HG03196 (cell line): ENCODE measurements around the gene RRAGB.
"Not testable (repeated sequence)": the region's sequence is repeated elsewhere in the genome, so short reads cannot be mapped to it uniquely, and the experiment has no call there.

ENCODE experiments used
- ATAC-seq: cut with Tn5 transposase; IDR thresholded peaks from one replicate; pipeline ENCODE4 v1.9.1; 2021; ENCODE audit not compliant: unreplicated experiment

RRAGB gene, protein sequence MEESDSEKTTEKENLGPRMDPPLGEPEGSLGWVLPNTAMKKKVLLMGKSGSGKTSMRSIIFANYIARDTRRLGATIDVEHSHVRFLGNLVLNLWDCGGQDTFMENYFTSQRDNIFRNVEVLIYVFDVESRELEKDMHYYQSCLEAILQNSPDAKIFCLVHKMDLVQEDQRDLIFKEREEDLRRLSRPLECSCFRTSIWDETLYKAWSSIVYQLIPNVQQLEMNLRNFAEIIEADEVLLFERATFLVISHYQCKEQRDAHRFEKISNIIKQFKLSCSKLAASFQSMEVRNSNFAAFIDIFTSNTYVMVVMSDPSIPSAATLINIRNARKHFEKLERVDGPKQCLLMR

DNA sequence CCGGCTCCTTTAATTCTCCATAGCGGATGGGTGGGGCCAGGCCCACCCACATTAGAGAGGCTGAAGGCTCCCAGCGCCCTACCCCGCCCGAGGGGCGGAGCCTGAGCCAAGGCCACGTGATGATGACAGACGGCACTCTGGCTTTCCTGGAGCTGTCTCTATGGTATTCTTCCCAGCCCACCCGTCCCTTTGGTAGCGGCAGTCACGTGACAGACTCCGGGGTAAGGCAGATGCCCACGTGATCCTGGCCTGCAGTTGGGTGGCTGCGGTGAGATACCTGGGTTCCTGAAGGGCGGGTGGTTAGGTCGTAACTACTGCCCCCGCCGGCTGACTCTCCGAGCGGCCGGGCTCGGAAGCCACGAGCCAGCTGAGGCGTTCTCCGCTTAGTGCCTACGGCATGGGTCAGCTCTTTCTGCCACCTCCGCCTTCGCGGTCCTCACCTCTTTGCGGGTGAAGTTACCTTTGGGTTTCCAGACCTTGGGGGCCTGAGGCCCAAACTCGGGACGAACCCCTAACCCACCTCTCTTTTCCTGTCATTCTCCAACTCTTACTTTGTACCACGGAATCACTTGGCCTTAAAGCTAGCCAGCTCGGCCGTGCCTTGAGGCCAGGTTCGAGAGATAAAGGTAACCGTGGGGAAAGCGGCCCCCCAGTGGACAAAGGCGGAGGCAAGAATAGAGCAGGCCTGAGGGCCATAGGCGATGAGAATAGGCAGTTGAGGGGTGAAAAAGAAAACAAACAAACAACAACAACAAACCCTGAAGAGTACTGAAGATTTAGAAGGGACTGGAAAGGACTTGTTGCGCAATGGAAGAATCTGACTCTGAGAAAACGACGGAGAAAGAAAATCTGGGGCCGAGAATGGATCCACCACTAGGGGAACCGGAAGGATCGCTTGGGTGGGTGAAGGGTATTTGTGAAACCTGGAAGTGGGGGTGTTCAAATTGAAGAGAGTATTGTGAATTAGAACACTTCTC, at the start of gene RRAGB:
Gene RRAGB (plus strand): TSS at position 229 of the 977 bp plus-strand sequence. CDS start 579 bp downstream, at position 808.
- peak; percentile 96 for ATAC-seq

DNA sequence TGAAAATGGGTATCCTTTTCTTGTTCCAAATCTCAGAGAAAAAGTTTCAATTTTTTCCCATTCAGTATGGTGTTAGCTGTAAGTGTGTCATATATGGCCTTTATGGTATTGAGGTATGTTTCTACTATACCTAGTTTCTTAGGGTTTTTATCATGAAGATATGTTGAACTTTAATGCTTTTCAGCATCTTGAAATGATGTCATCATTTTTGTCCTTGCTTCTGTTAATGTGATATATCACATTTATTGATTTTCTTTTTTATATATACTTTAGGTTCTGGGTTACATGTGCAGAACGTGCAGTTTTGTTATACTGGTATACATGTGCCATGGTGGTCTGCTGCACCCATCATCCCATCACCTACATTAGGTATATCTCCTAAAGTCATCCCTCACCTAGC, 49.5 kb upstream of the RRAGB start:
- no peak for ATAC-seq

DNA sequence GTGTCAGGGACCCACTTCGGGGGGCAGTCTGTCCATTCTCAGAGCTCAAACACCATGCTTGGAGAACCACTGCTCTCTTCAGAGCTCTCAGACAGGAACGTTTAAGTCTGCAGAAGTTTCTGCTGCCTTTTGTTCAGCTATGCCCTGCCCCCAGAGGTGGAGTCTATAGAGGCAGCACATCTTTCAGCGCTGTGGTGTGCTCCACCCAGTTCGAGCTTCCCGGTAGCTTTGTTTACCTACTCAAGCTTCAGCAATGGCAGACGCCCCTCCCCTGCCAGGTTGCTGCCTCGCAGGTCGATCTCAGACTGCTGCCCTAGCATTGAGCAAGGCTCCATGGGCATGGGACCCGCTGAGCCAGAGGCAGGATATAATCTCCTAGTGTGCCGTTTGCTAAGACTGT, 29.0 kb upstream of the RRAGB start:
- ATAC-seq: not testable (repeated sequence)

DNA sequence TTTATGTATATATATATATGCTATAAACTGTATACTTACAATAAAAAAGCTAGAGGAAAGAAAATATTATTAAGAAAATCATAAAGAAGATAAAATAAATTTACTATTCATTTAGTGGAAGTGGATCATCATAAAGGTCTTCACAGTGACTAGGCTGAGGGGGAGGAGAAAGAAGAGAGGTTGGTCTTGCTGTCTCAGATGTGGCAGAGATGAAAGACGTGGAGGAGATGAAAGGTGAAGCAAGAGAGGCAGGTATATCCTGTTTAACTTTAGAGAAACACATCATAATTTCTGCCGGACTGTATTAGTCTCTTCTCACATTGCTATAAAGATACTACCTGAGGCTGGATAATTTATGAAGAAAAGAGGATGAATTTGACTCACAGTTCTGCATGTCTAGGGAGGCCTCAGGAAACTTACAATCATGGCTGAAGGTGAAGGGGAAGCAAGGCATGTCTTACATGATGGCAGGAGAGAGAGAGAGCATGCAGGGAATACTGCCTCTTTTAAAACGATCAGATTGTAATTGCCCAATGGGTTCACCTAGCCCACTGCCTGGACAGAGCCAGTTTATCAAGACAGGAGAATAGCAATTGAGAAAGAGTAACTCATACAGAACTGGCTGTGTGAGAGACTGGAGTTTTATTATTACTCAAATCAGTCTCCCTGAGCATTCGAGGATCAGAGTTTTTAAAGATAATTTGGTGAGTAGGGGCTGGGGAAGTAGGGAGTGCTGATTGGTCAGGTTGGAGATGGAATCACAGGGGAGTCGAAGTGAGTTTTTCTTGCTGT, 22.1 kb upstream of the RRAGB start:
- ATAC-seq: no peak

DNA sequence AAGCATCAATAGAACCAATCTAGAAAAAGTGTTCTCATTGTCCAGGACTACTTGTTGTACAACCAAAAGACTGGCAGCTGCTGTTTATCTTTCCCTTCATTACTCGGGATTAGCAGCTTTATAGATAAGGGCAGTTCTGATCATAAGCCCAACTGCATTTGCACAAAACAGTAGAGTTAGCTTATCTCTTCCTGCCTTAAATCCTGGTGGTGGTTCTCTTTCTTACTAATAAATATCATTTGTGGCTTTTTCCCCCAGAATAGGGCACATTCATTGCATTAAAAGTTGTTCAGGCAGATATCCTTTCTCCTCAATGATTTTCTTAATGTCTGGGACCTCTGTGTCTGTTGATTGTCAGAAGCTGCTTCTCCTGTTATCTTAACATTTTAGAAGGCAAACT, 20.2 kb upstream of the RRAGB start:
- ATAC-seq: no peak

DNA sequence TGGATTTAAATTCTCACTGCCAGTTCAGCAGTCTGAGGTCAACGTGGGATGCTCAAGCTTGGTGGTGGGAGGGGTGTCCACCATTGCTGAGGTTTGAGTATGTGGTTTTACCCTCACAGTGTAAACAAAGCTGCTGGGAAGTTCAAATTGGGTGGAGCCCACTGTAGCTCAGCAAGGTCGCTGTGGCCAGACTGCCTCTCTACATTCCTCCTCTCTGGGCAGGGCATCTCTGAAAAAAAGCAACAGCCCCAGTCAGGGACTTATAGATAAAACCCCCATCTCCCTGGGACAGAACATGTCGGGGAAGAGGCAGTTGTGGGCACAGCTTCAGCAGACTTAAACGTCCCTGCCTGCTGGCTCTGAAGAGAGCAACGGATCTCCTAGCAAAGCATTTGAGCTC, 14.9 kb upstream of the RRAGB start:
- ATAC-seq: no peak

DNA sequence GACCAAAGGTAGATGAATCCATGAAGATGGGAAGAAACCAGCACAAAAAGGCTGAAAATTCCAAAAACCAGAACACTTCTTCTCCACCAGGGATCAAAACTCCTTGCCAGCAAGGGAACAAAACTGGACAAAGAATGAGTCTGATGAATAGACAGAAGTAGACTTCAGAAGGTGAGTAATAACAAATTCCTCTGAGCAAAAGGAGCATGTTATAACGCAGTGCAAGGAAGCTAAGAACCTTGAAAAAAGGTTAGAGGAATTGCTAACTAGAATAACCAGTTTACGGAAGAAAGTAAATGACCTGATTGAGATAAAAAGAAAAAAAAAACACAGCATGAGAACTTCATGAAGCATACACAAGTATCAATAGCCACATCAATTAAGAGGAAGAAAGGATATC, 14.1 kb upstream of the RRAGB start:
- not testable (repeated sequence) for ATAC-seq

DNA sequence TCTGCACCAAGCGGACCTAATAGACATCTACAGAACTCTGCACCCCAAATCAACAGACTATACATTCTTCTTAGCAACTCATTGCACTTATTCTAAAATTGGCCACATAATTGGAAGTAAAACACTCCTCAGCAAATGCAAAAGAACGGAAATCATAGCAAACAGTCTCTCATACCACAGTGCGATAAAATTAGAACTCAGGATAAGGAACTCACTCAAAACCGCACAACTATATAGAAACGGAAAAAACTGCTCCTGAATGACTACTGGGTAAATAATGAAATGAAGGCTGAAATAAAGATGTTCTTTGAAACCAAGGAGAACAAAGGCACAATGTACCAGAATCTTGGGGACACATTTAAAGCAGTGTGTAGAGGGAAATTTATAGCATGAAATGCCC, 12.5 kb upstream of the RRAGB start:
- not testable (repeated sequence) for ATAC-seq

DNA sequence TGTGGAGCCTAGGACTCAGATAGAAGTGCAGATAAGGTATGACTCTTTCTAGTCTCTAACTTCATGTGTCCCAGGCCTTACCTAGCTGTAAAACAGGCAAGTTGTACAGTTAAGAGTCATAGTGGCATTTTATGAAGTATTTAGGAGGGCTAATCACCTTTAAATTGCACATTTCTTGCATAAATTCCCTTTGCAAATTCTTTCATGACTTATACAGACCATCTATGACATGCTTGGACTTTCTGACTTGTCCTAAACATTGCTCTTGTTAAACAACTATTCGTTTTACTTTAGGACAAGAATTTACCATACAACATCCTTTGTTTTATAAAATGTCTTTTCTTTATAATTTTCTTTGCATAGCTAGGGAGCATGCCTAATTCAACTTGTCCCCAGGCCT, 7.8 kb upstream of the RRAGB start:
- no peak for ATAC-seq

DNA sequence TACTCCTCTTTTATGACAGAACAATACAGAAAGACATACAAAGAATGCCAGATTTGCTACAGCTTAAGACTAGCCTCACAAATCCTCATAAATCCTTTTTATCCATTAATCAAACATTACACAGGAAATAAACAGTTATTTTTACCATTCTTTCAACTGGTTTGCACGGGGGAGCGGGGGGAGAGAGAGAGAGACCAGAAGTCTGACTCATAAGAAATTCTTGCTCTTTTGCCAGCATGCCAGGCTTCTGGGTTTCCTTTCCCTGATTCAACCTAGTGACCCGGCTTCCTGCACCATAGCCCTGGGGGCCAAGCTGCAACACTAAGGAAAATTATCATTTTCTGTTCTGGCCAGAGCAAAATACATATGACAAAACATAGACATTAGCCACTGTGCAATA, 6.8 kb upstream of the RRAGB start:
- ATAC-seq: no peak

DNA sequence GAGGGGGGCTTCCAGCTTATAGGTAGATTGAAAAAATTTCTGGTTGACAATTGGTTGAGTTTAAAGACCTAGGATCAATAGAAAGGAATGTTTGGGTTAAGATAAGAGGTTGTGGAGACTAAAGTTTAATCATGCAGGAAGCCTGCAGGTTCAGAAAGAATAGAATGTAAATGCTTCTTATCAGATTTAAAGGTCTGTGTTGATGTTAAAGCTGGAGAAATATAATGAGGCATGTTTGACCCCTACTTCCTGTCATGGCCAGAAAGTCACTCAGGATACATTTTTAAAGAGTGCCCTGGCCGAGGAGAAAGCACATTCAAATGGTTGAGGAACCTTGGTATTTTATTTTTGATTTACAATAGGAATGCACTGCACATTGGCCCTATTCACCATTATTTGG, 3.9 kb upstream of the RRAGB start:
- ATAC-seq: no peak

DNA sequence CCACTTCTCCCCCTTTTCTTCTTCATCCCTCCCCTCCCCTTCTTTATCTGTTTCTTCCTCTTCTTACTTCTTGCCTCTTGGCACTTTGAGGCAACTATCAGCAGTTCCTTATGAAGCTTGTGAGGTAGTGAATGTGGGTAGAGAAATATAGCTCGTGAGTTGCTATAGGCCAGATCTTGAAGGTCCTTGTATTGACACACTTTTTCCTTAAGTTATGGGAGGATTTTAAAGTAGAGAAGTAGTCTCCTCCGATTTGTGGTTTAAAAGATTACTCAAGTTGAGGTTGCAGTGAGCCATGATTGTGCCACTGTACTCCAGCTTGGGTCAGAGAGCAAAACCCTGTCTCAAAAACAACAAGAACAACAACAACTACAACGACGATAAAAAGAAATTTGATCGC, 3.4 kb upstream of the RRAGB start:
- ATAC-seq: no peak

DNA sequence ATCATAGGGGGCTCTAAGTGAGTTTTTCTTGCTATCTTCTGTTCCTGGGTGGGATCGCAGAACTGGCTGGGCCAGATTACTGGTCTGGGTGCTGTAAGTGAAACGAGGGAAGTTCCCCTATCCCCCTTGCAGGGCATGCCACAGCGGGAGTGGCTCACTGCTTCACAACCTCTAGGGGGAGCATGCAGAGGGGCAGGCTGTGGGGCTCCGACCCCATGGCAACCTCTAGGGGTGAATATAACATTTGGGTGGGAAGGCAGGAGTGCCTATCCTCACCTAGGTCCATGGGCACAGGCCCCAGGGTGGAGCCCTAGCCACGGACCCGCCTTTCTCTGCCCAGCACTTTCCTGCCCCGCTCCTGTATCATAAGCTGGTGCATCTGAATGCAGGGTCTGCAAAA, 1.7 kb upstream of the RRAGB start:
- ATAC-seq: no peak

DNA sequence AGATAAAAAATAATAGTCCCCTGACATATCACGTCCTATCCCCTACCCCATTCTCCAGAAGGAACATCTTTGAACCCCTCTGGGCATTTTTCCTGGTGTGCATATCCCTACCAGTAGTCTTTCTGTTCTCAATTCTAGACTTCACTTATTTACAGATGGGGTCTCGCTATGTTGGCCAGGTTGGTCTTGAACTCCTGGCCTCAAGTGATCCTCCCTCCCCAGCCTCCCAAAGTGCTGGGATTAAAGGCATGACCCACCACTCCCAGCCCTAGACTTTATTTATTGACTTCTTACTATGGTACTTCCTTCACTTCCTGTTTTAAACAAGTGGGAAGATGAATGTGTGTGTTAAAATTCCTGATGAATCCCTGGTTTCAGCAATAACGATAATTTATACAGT, 612 bp upstream of the RRAGB start:
- ATAC-seq: no peak

DNA sequence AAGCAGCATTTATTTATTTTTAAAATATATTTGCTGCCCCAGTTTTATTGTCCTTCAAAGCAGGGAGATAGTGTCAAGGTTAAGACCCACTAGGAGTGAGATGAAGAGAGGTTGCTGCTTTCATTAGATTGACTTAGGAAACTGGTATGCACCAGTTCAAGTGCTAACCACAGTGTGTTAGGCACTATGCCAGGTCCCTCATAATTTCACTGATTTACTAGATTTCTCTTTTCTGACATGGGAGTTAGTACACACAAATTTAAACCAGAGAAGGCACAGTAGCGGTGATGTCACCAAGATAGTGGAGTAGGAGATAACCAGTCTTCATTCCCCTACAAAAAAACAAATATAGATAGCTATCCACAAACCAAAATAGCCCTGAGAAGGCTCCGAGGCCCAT, 14.3 kb downstream of the RRAGB start:
- ATAC-seq: no peak

DNA sequence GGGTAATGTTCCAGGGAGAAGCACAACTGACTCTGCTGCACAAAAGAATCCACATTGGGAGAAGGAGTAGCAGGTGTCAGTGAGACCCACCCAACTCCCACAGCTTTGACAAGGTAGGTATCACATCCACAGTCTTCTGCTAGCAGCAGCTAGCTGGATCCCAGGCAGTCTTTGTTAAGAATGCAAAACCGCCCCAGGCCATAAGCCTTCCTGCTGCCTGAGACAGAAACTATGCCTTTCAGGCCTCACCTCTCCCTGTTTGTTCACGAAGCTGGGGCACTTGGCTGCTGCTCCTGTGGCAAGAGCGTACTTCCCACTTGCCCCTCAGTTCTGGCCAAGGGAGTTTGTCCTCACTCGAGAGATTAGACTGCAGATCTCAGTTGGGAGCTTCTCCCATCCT, 21.4 kb downstream of the RRAGB start:
- no peak for ATAC-seq

DNA sequence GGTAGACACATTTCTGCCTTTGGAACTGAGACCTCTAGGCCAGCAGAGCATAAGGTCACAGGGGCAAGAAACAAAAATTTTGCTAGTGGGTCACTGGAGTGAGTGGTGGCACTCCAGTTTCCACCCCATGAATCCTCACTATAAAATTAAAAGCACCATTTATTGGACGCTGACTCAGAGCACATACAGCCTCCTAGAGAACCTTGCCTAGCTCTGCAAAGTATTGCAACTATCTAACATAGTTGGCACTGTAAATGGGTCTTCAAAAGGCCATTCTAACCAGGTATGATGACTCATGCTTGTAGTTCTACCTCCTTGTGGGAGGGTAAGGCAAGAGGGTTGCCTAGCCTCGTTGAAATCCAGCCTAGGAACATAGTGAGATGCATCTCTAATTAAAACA, 25.1 kb downstream of the RRAGB start:
- no peak for ATAC-seq

DNA sequence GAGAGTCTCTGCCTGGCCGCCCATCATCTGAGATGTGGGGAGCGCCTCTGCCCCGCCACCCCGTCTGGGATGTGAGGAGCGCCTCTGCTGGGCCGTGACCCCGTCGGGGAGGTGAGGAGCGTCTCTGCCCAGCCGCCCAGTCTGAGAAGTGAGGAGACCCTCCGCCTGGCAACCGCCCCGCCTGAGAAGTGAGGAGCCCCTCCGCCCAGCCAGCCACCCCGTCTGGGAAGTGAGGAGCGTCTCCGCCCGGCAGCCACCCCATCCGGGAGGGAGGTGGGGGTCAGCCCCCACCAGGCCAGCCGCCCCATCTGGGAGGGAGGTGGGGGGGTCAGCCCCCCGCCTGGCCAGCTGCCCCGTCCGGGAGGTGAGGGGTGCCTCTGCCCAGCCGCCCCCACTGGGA, 30.9 kb downstream of the RRAGB start:
- not testable (repeated sequence) for ATAC-seq

DNA sequence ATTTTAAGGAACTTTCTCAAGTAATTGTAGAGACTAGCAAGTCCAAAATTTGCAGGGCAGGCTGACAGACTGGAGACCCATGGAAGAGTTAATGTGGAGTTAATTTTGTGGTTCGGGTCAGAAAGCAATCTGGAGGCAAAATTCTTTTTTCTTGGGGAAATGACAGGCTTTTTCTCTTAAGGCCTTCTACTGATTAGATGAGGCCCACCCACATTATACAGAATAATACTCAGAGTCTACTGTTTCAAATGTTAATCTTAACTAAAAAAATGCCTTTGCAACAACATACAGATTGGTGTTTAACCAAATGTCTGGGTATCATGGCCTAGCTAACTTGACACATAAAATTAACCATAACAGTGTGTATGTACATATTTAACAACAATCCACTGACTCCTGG, 32.7 kb downstream of the RRAGB start:
- no peak for ATAC-seq

DNA sequence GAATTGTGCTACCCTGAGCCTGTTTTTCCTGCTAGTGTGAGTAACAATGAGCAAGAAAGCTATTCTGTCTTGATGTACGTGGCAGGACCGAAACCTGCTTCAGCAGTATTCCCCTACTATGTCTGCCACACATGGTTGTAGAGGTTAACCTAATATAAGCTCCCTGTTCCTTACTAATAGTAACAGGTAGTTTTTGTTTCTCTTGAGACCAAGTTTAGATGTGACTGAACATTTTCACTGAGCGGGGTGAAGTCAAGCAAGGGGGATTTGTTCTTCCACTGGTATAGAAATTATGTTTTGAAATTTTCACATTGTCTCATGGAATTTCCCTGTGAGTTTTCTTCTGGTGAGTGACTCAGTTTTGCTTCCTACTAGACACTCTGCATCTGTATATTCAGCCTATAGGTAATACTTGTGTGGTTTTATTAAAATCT, 37.3 kb downstream of the RRAGB start:
- ATAC-seq: peak; percentile 86

DNA sequence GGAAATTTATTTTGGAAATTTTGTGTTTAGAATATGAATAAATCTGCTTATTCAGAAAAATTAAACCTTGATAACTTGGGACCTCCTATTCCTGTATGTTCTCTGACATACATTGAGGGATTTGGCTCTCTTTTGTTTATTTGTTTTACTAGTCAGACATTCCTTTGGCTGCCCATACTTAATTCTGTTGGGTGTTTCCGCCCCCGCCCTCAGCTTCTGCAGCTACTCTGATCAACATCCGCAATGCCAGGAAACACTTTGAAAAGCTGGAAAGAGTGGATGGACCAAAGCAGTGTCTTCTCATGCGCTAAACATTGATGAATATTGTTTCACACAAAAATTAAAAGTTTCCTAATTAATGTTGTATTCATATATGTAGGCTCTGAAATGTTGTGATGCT, 40.5 kb downstream of the RRAGB start:
- no peak for ATAC-seq
